ENCODE measurements around the gene SPAG16. TPM values are rescaled to one million over a fixed set of nuclear protein-coding genes. Genes with fewer than 3 reads are reported as not detected.

SPAG16 gene
- total RNA-seq, 1 donor from 2014 or later, result 18.1 TPM

DNA sequence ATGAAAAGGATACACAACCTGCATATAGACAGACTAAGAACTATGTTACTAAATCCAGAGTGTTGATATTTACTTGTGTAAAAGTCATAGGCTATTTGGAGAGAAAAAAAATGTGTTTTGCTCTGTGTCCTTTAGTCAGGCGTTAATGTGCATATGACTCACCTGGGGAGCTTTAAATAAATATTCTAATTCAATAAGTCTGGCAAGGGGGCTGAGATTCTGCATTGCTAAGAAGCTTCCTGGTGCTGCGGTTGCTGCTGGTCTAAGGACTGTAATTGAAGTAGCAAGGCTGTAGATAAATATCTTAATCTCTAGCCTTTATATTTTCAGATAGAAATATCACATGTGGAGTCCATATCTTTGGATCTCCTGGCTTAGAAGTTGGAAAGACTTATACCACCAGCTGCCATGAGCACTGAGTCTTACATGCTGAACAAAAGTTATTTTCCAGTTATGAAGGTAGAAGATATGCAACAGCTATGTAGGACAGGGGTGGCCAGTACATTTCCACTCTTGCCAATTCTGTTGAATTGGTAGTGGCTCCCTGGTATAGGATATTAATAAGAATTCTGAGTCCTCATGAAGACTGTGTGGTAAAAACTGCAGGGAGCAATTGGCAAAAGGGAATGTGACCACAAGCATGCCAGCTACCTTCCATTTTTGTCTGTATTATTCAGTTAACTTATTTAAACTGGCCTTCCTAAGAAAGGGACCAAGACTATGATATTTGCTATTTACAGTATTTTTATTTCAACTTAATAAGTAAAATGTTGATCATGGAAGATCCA is 4.8 kb downstream of the SPAG16 start:
- H3K4me1 Mint-ChIP-seq (ENCODE audit: low read depth, unreplicated experiment), result no peaks in the 10 kb centered on the region
- H3K27me3 Mint-ChIP-seq (ENCODE audit: unreplicated experiment), result no peaks in the 10 kb centered on the region
- no peak overlapping the region for H3K27ac Mint-ChIP-seq (ENCODE audit: unreplicated experiment)
- TF ChIP-seq, protein P1, sequence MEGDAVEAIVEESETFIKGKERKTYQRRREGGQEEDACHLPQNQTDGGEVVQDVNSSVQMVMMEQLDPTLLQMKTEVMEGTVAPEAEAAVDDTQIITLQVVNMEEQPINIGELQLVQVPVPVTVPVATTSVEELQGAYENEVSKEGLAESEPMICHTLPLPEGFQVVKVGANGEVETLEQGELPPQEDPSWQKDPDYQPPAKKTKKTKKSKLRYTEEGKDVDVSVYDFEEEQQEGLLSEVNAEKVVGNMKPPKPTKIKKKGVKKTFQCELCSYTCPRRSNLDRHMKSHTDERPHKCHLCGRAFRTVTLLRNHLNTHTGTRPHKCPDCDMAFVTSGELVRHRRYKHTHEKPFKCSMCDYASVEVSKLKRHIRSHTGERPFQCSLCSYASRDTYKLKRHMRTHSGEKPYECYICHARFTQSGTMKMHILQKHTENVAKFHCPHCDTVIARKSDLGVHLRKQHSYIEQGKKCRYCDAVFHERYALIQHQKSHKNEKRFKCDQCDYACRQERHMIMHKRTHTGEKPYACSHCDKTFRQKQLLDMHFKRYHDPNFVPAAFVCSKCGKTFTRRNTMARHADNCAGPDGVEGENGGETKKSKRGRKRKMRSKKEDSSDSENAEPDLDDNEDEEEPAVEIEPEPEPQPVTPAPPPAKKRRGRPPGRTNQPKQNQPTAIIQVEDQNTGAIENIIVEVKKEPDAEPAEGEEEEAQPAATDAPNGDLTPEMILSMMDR (IDR thresholded peaks at IDR 0.05; ENCODE audit: partially characterized antibody, unreplicated experiment), result no peak
- no peaks in the 10 kb centered on the region for H3K36me3 Mint-ChIP-seq (ENCODE audit: unreplicated experiment)
- H3K9me3 Mint-ChIP-seq (ENCODE audit: unreplicated experiment), result no peaks in the 10 kb centered on the region
- H3K4me3 Mint-ChIP-seq (ENCODE audit: unreplicated experiment), result no peak overlapping the region
- no peak for DNase-seq

DNA sequence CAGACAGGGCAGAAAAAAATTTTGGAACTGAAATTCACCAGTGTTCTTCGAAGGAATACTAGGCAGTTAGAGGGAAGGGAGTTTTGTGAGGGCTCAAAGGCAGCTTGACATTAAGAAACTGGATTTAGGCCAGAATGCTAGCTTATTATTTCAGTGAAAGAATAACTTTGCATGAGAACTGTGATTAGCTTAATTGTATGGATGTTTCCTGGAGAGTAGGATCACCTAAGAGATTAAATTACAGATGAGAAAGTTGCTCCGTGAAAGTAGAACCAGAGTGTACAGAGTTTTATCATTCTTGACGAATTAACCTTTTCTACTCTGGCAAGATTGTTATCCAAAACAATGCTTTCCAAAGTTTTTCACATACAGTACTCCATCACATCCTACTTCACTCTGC is 6.2 kb downstream of the SPAG16 start:
- no peaks in the 10 kb centered on the region for H3K36me3 Mint-ChIP-seq (ENCODE audit: unreplicated experiment)
- H3K4me1 Mint-ChIP-seq (ENCODE audit: low read depth, unreplicated experiment), result no peaks in the 10 kb centered on the region
- H3K9me3 Mint-ChIP-seq (ENCODE audit: unreplicated experiment), result no peaks in the 10 kb centered on the region
- H3K27ac Mint-ChIP-seq (ENCODE audit: unreplicated experiment), result no peak overlapping the region
- H3K4me3 Mint-ChIP-seq (ENCODE audit: unreplicated experiment), result no peak overlapping the region
- TF ChIP-seq, protein P1 (IDR thresholded peaks at IDR 0.05; ENCODE audit: partially characterized antibody, unreplicated experiment), result no peak
- H3K27me3 Mint-ChIP-seq (ENCODE audit: unreplicated experiment), result no peaks in the 10 kb centered on the region
- DNase-seq, result no peak

DNA sequence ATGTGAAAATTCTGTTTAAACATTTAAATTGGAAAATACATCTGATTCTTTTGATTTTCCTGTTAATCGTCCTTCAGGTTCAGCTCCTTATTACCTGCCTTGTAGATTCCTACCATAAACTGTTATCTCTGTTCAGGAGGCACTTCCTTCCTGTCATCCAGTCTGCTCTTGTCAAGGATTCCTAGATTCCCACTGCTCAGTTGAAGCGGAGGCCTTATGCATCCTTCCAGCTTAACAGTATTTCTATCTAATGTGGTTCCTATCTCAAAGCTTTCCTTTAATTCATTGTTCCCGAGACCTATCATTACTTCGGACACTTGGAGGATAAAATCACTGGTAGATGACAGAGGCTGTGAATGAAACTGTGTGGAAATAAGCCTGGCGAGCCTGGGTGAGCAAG is 12.0 kb downstream of the SPAG16 start:
- Mint-ChIP-seq H3K4me3 (ENCODE audit: unreplicated experiment) (no peak overlapping the region), H3K27me3 (ENCODE audit: unreplicated experiment) (no peaks in the 10 kb centered on the region), H3K9me3 (ENCODE audit: unreplicated experiment) (no peaks in the 10 kb centered on the region), H3K27ac (ENCODE audit: unreplicated experiment) (no peak overlapping the region), H3K4me1 (ENCODE audit: low read depth, unreplicated experiment) (no peaks in the 10 kb centered on the region), H3K36me3 (ENCODE audit: unreplicated experiment) (no peaks in the 10 kb centered on the region)
- no peak for DNase-seq
- TF ChIP-seq, protein P1 (IDR thresholded peaks at IDR 0.05; ENCODE audit: partially characterized antibody, unreplicated experiment), result no peak

DNA sequence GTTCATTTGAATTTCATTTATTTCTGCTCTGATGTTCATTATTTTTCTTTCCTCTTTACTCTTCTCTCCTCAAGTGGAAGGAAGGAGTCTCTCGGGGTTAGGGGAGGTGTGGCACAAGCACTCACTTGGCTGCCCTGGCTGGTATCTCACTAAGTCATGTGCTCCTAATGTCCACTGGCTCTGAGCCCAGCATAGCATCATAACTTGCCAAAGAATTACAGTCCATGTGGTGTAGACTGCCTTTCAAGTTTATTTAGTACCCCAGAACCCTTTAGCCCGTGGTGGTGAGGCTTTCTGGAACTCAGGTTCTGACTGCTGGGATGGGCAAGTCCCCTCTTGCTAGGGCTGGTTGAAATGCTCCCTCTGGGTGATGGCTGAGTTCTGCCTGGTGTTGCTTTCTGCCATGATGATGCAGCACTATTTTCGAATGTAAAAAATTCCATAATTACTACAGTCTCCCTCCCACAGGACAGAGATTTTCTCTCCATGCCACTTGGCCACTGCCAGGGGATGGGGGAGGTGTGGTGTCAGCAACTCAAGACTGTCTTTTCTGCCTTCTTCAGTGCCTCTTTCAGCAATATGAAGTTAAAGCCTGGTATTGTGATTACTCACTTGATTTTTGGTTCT is 22.2 kb downstream of the SPAG16 start:
- Mint-ChIP-seq H3K27ac (ENCODE audit: unreplicated experiment) (no peak overlapping the region), H3K4me1 (ENCODE audit: low read depth, unreplicated experiment) (no peaks in the 10 kb centered on the region), H3K9me3 (ENCODE audit: unreplicated experiment) (peaks cover 11% of the 10 kb centered on the region), H3K36me3 (ENCODE audit: unreplicated experiment) (peaks cover 22% of the 10 kb centered on the region), H3K4me3 (ENCODE audit: unreplicated experiment) (no peak overlapping the region), H3K27me3 (ENCODE audit: unreplicated experiment) (no peaks in the 10 kb centered on the region)
- TF ChIP-seq, protein P1 (IDR thresholded peaks at IDR 0.05; ENCODE audit: partially characterized antibody, unreplicated experiment), result no peak
- DNase-seq, result no peak
